Stimulated activated memory B cell treated with anti-CD40 and anti-IgM and Interleukin-4, amounts not matched to agents 10 μg/mL and 1 μg/mL and 100 μg/mL, for 72 hours (primary cell): ENCODE data around the gene ASPG.

Source experiments
- ATAC-seq: fragments of 150-1000 bp; cut with Tn5 transposase; 2 replicates; pipeline ENCODE4 v1.10.0; 2021
- H3K27ac Mint-ChIP-seq: one replicate; pipeline ENCODE4 v1.8.0; 2022; ENCODE audit warnings: mild to moderate bottlenecking, mixed read lengths
- H3K27me3 Mint-ChIP-seq: one replicate; pipeline ENCODE4 v1.8.0; 2022; ENCODE audit warnings: mixed read lengths
- H3K36me3 Mint-ChIP-seq: one replicate; pipeline ENCODE4 v1.8.0; 2022; ENCODE audit warnings: mixed read lengths
- H3K4me1 Mint-ChIP-seq: one replicate; pipeline ENCODE4 v1.8.0; 2022; ENCODE audit warnings: mixed read lengths
- H3K4me3 Mint-ChIP-seq: one replicate; pipeline ENCODE4 v1.8.0; 2022; ENCODE audit warnings: mild to moderate bottlenecking, moderate library complexity, mixed read lengths
- H3K9me3 Mint-ChIP-seq: one replicate; pipeline ENCODE4 v1.8.0; 2022; ENCODE audit warnings: mixed read lengths

ASPG gene

DNA sequence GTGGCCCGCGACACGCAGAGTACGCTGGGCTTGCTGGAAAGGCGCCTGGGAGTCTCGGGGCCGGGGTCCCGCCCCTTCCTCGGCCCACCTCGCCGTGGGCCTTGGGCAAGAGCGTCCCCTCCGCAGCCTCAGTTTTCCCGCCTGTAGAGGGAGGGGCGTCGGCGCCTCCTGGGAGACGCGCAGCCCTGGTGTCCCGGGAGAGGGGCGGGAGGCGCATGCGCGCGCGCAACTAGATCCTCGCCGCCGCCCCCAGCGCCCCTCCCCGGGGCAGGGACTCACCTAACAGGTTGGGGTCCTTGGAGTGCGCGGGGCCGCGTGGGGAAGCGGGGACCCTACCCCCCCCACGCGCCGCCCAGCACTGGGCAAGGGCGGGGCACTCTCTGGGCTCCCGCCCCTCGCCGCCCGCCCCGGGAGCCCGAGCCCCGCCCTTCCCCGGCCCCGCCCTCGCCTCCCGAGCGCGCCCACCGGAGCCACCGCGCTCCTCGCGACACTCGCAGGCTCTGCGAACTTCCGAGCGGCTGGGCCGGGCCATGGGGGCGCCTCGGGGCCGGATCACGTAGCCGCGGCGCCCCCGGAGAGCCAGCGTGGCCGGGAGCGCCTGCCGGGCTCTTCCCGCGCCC, 52.7 kb downstream of the ASPG start, which contains the start of gene KIF26A:
KIF26A (plus strand) TSS at position 490 of the 620 bp plus-strand sequence. CDS start 136 bp downstream, outside the sequence.
- ATAC-seq: peak; percentile 9
- Mint-ChIP-seq H3K36me3 (no peaks in the 10 kb centered on the region), H3K27ac (no peak within 1 kb of the TSS), H3K9me3 (no peaks in the 10 kb centered on the region), H3K27me3 (peaks cover 79% of the 10 kb centered on the region), H3K4me1 (peaks cover 12% of the 10 kb centered on the region), H3K4me3 (peak within 1 kb of the TSS; percentile 52)

DNA sequence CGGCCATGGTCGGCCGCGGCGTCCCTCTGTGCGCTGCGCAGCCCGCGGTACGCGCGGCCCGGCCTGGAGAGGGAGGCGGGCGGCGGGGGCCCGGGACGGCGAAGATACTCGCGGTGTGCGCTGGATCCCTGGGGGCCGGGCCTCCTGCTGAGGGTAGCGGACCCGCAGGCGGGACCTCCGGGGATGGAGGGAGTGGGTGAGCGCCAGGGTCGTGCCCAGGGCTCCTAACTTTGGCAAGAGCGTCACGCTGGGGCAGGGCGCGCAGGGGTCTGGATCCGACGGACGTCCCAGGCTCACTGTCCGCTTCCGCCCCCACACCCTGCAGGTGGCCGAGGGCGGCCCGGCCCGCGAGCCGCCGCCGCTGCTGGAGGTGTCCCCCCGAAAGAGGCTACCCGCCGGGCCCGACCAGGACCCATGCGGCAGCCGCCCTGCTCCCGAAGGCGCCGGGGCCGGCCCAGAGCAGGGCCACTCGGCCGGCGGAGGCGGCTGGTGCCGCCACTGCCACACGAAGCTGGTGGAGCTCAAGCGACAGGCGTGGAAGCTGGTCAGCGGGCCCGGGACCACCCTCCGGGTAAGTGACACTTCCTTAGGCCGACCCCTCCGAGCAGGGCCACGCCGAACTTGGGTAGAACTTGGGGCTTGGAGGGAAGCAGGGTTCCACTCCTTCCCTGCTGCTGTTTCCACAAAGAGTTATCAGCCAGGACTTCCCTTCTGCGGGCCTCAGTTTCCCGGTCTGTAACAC, 53.4 kb downstream of the ASPG start:
- Mint-ChIP-seq H3K27me3 (peaks cover 77% of the 10 kb centered on the region), H3K27ac (no peak overlapping the region), H3K4me3 (no peak overlapping the region), H3K9me3 (no peaks in the 10 kb centered on the region), H3K4me1 (peaks cover 12% of the 10 kb centered on the region), H3K36me3 (no peaks in the 10 kb centered on the region)
- ATAC-seq: no peak

DNA sequence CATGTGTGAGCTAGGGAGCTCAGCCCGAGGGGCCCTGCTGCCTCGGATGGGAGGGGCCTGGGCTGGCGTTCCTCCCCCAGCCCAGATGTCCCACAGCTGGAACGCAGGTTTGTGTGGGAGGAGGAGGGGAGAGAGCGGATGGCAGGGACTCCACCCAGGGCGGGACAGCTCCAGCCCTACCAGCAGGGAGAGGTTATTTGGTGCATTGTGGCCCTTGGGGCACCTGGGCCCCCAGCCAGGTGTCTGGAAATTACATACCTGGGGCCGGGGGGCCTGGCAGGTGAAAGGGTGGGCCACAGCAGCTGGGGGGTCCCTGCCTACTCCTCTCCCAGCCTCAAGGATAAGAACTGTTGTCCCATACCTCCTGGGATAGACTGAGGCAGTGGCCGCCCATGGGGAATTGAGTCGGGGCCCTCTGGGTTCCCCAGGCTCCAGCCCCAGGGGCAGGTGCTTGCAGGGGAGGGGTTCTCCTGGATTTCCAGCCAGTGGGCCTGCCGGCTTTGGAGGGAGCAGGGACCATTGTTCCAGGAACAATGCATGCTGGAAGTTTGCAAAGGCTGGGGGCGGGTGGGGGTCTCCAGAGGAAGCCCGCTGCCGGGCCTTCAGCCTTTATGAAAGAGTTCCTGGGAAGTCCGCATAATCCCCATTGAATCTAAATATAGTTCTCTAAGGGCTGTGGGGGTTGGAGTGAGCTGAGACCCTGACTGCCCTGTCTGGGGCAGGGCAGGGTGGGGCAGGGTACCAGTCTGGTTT, 54.1 kb downstream of the ASPG start:
- Mint-ChIP-seq H3K4me1 (peaks cover 12% of the 10 kb centered on the region), H3K36me3 (no peaks in the 10 kb centered on the region), H3K9me3 (no peaks in the 10 kb centered on the region), H3K27me3 (peaks cover 70% of the 10 kb centered on the region), H3K27ac (no peak overlapping the region), H3K4me3 (no peak overlapping the region)
- ATAC-seq: no peak

- Mint-ChIP-seq H3K36me3 (no peaks in the 10 kb centered on the region), H3K27me3 (peaks cover 69% of the 10 kb centered on the region), H3K9me3 (no peaks in the 10 kb centered on the region), H3K27ac (no peak overlapping the region), H3K4me3 (no peak overlapping the region), H3K4me1 (peaks cover 12% of the 10 kb centered on the region)
- no peak for ATAC-seq
Observed at GRCh38 chr14:104140213-104140462, 54.6 kb downstream of the ASPG start.

GRCh38 chr14:104140463-104141331, 55.2 kb downstream of the ASPG start:
- peaks cover 69% of the 10 kb centered on the region for H3K27me3 Mint-ChIP-seq
- H3K27ac Mint-ChIP-seq: no peak overlapping the region
- peaks cover 12% of the 10 kb centered on the region for H3K4me1 Mint-ChIP-seq
- no peak for ATAC-seq
- no peak overlapping the region for H3K4me3 Mint-ChIP-seq
- no peaks in the 10 kb centered on the region for H3K9me3 Mint-ChIP-seq
- H3K36me3 Mint-ChIP-seq: no peaks in the 10 kb centered on the region

- no peak for ATAC-seq
- Mint-ChIP-seq H3K27me3 (peaks cover 74% of the 10 kb centered on the region), H3K27ac (no peak overlapping the region), H3K4me1 (peaks cover 11% of the 10 kb centered on the region), H3K36me3 (no peaks in the 10 kb centered on the region), H3K4me3 (no peak overlapping the region), H3K9me3 (no peaks in the 10 kb centered on the region)
Observed at GRCh38 chr14:104141621-104142091, 56.2 kb downstream of the ASPG start.

- peaks cover 74% of the 10 kb centered on the region for H3K27me3 Mint-ChIP-seq
- H3K9me3 Mint-ChIP-seq: no peaks in the 10 kb centered on the region
Observed at GRCh38 chr14:104142136-104142945, 56.8 kb downstream of the ASPG start.

DNA sequence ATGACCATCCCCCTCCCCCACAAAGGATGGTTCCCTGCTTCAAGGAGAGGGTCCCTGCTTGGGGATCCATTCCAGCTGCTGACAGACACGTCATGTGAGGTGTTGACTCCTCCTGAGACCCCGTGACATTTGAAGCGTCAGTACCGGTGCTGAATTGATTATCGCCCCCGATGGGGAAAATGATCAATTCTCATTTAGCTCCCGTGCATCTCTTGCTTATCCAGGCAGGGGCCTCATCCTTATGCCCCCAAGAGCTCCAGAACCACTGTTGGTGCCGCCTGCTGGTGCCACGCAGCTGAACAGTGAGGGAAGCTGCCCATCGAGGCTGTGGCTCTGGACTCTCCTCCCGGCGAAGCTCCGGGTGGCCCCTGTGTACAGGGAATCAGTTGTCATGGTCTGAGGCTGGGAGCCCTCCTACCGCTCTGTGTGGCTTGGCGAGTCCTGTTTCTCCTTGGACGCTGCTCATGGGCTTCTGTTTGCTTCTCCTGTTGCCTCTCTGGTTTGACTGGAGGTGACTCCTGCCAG, 57.5 kb downstream of the ASPG start:
- Mint-ChIP-seq H3K36me3 (no peaks in the 10 kb centered on the region), H3K27ac (no peak overlapping the region), H3K4me1 (peaks cover 4% of the 10 kb centered on the region), H3K4me3 (no peak overlapping the region), H3K27me3 (peaks cover 80% of the 10 kb centered on the region), H3K9me3 (no peaks in the 10 kb centered on the region)
- no peak for ATAC-seq

More at GRCh38 chr14:104142136-104142945, 56.8 kb downstream of the ASPG start:
- Mint-ChIP-seq H3K36me3 (no peaks in the 10 kb centered on the region), H3K27ac (no peak overlapping the region), H3K4me1 (peaks cover 4% of the 10 kb centered on the region), H3K4me3 (no peak overlapping the region)
- no peak for ATAC-seq

DNA sequence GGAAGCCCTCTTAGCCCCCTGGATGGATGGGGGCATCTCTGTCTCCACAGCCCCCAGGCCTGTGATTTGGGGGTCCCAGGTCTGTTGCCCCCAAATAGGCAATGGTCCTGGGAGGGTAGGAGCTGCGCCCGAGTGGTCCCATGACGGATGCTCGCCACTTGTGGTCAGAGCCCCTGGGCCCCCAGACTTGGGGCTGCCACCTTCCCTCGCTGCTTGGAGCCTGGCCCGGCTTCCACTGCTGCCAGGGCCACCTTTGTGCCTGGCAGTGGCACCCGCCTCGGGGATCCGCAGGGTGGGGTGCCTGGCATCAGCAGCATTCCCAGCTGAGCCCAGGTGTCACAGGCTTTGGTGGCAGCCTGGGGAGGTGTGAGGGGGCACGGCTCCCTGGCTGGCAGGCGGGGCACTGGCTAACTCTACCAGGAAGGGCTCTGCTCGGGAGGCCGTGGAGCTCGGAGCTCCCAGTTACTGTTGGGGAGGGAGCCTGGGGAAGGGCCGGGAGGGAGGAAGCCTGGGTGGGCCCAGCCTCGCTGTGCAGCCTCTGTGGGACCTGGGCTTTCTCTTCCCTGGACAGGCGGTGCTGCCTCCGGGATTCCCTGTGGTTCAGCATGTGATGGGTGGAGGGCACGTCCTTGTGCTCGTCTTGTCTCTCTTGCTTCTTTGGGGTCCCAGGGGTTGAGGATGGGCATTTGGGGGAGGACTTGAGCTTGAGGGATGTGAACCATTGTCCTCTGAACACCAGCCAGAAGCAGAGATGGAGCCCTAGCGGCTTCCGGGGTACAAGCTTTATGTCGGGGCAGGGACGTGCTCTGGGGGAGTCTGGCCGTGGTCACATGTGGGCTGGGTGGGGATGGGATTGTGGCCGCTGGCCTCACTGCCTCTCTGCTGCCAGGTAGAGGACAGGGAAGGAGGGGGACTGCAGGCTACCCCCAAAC, 58.3 kb downstream of the ASPG start:
- H3K27ac Mint-ChIP-seq: no peak overlapping the region
- H3K4me3 Mint-ChIP-seq: no peak overlapping the region
- no peaks in the 10 kb centered on the region for H3K36me3 Mint-ChIP-seq
- H3K9me3 Mint-ChIP-seq: no peaks in the 10 kb centered on the region
- H3K27me3 Mint-ChIP-seq: peaks cover 87% of the 10 kb centered on the region
- H3K4me1 Mint-ChIP-seq: peaks cover 4% of the 10 kb centered on the region
- ATAC-seq: no peak

DNA sequence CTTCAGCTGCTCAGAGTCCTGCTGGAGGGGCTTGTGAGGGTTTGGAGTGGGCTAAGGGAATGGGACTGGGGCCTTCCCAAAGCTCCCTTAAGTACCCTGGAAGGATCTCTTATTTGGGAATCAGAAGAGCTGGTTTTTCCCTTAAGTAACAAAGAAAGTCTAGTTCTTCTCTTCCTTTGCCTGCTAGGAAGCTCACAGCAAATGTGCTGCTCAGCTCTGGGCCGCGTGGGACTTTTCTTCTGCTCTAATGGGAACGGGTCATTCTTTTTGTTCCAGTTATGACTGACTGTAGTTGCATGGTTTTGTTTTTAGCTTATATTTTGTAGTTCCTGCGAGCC, 58.9 kb downstream of the ASPG start:
- peaks cover under 1% of the 10 kb centered on the region for H3K4me1 Mint-ChIP-seq
- H3K36me3 Mint-ChIP-seq: no peaks in the 10 kb centered on the region
- no peaks in the 10 kb centered on the region for H3K9me3 Mint-ChIP-seq
- H3K27ac Mint-ChIP-seq: no peak overlapping the region
- peaks cover 81% of the 10 kb centered on the region for H3K27me3 Mint-ChIP-seq
- no peak overlapping the region for H3K4me3 Mint-ChIP-seq
- no peak for ATAC-seq

DNA sequence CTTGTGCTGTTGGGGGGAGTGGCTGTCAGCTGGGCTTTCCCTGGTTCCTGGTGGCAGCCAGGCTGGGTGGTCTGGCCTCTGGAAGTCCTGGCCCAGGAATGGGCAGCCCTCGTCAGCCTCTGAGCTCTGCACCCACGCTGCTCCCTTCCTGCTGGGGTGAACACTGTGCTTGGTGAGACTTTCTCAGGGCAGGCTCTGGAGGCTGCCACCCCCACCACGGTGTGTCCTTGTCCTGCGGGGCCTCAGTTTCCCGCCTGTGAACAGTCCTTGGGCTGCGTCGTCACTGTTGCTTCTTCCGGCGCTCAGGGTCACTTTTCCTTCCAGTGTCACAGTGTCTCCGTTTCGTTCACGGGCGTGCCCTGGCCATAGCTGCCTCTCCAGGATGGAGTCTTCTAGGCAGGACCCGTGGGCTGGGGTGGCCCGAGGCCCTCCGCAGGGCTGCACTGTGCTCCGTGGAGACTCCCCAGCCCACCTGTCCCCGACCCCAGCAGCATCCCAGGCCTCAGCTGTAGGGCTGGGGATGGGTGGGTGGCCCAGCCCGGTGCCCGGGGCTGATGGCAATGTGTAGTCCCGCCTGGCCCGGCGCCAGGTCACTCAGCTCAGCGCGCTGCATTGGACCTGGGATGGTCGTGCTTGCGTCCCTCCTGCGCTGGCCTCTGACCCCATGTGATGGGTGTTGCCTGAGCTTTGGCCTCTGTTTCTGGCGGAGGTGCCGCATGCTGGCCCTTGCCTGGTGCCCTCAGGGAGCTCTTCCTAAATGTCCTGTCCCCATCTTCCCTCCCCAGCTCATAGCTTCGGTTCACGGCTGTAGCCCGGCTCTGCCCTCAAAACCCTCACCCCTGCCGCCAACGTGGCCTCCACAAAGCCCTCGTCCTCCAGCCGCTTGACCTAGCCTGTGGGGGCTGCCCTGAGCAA, 59.7 kb downstream of the ASPG start:
- ATAC-seq: no peak
- Mint-ChIP-seq H3K4me3 (no peak overlapping the region), H3K27me3 (peaks cover 74% of the 10 kb centered on the region), H3K27ac (no peak overlapping the region), H3K36me3 (no peaks in the 10 kb centered on the region), H3K9me3 (no peaks in the 10 kb centered on the region), H3K4me1 (no peaks in the 10 kb centered on the region)

DNA sequence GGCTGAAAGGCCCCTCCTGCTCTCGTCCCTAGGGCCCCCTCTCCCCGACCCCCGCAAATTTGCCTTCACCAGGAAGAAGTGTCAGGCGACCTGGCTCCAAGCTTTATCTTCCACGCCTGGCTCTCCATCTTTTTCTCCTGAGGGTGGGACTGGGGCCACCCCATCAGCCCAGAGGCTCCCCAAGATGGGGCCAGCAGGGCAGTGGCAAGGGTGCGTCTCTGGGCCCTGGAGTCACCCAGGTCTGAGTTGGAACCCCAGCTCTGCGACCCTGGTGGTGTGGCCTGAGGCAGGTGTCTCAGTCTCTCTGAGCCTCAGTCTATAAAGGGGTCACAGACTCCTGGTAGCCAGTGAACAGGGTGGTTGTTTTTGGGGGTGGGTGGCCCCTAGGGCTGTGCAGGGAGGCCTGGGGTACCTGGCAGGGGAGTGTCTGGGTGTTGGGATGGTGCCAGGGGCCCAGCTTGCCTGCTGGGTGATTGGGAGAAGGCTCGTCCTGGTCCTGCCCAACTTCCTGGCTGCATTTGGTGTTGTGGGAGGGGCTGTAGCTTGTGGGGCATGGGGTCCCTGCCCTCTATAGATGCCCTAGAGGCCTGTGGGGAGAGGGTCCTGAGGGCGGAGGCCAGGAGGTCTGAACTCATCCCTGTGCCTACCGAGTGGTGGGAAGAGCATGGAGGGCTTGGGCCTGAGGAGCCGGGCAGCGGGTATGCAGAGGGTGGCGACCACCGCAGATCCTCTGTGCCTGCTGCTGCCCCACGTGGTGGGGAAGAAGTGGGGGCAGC, 60.5 kb downstream of the ASPG start:
- no peak for ATAC-seq

More for the DNA sequence above, 60.5 kb downstream of the ASPG start:
- no peaks in the 10 kb centered on the region for H3K4me1 Mint-ChIP-seq
- no peak overlapping the region for H3K4me3 Mint-ChIP-seq
- H3K9me3 Mint-ChIP-seq: no peaks in the 10 kb centered on the region
- H3K27me3 Mint-ChIP-seq: peaks cover 65% of the 10 kb centered on the region
- no peak overlapping the region for H3K27ac Mint-ChIP-seq
- H3K36me3 Mint-ChIP-seq: no peaks in the 10 kb centered on the region
